Kidney (tissue), 14 donors: ENCODE data around the gene MEDAG. TPM values are rescaled to one million over a fixed set of nuclear protein-coding genes. Genes with fewer than 3 reads are reported as not detected.
"Not testable (repeated sequence)": the region's sequence is repeated elsewhere in the genome, so short reads cannot be mapped to it uniquely, and the experiment has no call there.

Source experiments
- DNase-seq, 5 donors: peaks; one replicate each; pipeline ENCODE4 v3.0.0-alpha.2; 2013 to 2020
- FAIRE-seq: peaks from 2 replicates; lab custom pipeline; 2012; peaks lifted over from hg19 to GRCh38; lab: Jason Lieb, UNC
- H3K27ac ChIP-seq, 2 donors: one replicate each; pipeline ENCODE4 v1.7.0; 2013; ENCODE audit warnings: low read depth in 2 of 2, low read length in 2 of 2, inconsistent platforms in 1 of 2
- H3K27me3 ChIP-seq: one replicate; pipeline ENCODE4 v1.7.1; 2013; ENCODE audit warnings: low read length, inconsistent platforms; ENCODE audit not compliant: control insufficient read depth, insufficient read depth
- H3K36me3 ChIP-seq, 3 donors: one replicate each; pipeline versions ENCODE4 v1.7.0 to v1.7.1; 2013; ENCODE audit warnings: low read length in 3 of 3, control low read depth in 1 of 3, inconsistent platforms in 1 of 3; ENCODE audit not compliant: insufficient read depth in 3 of 3, control insufficient read depth in 2 of 3
- H3K4me1 ChIP-seq, 3 donors: one replicate each; pipeline versions ENCODE4 v1.7.0 to v1.7.1; 2013; ENCODE audit warnings: low read length in 3 of 3, inconsistent platforms in 1 of 3, low read depth in 1 of 3; ENCODE audit not compliant: control insufficient read depth in 2 of 3, insufficient read depth in 2 of 3
- H3K4me3 ChIP-seq, 3 donors: one replicate each; pipeline versions ENCODE4 v1.7.0 to v1.8.1; 2013; ENCODE audit warnings: low read length in 3 of 3, control low read depth in 1 of 3, inconsistent platforms in 1 of 3
- H3K9ac ChIP-seq, 3 donors: one replicate each; pipeline versions ENCODE4 v1.7.0 to v1.7.1; 2013; ENCODE audit warnings: low read length in 3 of 3, control low read depth in 1 of 3, inconsistent platforms in 1 of 3
- H3K9me3 ChIP-seq, 3 donors: one replicate each; pipeline versions ENCODE4 v1.7.0 to v1.7.1; 2013; ENCODE audit warnings: low read length in 3 of 3, control low read depth in 1 of 3, inconsistent platforms in 1 of 3; ENCODE audit not compliant: control insufficient read depth in 2 of 3, insufficient read depth in 1 of 3
- intact Hi-C: fragments of 100-400 bp; cut with DNase I; formaldehyde crosslinking; loops from one replicate; pipeline ENCODE4 v1.11.1; 2022
- polyA plus RNA-seq: library from polyadenylated mRNA; stranded (reverse); fragments of 350-450 nt; fragmentation: Illumina TruSeq; extraction: RNeasy Lipid Tissue Mini Kit (QIAGEN cat#74804); gene quantifications from one replicate; pipeline ENCODE4 v1.2.3, GENCODE V29; 2014; ENCODE audit warnings: low read depth, low replicate concordance; ENCODE audit not compliant: insufficient read depth
- total RNA-seq: library from RNA; stranded (reverse); fragmentation: NEBNext Ultra II Directional; extraction: Animal tissue kit (Norgen Biotek cat#: 25700); gene quantifications from one replicate; pipeline ENCODE4 v1.2.1, GENCODE V29; 2021
- TF ChIP-seq, protein P1 (sequence below): IDR thresholded peaks from 3 replicates; pipeline ENCODE4 v1.5.1; 2012; ENCODE audit warnings: mild to moderate bottlenecking, moderate library complexity, borderline replicate concordance; ENCODE audit not compliant: insufficient read depth; ENCODE audit errors: extremely low read depth
- donor health status: control.
- donor health status: control.
- donor health status: control.
- donor health status: control.
- donor health status: control.
- donor health status: DM: yes; HTN: yes; CAD: no.
- donor health status: Normal renal cell carcinoma (clear cell type).

The MEDAG gene
- total and polyA plus RNA-seq, 2 donors from 2014 or later = 1.0 to 12.1 TPM

DNA sequence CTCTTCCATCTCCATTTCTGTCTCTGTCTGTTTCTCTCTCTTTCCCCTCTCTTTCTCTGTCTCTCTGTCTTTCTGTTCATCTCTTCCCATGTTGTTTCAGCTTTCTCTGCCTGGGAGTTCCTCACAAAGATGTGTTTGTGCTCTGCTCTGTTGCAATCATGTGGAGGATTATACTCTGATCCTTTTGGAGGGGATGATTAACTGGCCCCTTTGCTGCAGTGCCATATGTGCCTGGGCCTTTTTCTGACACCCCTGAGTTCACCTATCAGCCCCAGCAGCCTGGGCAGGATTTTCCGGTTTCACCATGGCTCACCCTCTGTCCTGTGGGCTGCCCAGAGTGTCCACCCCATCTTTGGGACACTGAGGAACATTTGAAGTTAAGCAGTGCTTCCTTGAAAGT lies 17.3 kb downstream of the MEDAG start:
- no peaks in the 10 kb centered on the region for H3K36me3 ChIP-seq
- DNase-seq (no peak), FAIRE-seq (no peak)
- no peaks in the 10 kb centered on the region for H3K4me1 ChIP-seq
- no peaks in the 10 kb centered on the region for H3K27me3 ChIP-seq
- no peaks in the 10 kb centered on the region for H3K9me3 ChIP-seq
- TF ChIP-seq, protein P1, sequence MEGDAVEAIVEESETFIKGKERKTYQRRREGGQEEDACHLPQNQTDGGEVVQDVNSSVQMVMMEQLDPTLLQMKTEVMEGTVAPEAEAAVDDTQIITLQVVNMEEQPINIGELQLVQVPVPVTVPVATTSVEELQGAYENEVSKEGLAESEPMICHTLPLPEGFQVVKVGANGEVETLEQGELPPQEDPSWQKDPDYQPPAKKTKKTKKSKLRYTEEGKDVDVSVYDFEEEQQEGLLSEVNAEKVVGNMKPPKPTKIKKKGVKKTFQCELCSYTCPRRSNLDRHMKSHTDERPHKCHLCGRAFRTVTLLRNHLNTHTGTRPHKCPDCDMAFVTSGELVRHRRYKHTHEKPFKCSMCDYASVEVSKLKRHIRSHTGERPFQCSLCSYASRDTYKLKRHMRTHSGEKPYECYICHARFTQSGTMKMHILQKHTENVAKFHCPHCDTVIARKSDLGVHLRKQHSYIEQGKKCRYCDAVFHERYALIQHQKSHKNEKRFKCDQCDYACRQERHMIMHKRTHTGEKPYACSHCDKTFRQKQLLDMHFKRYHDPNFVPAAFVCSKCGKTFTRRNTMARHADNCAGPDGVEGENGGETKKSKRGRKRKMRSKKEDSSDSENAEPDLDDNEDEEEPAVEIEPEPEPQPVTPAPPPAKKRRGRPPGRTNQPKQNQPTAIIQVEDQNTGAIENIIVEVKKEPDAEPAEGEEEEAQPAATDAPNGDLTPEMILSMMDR = no peak
- H3K27ac ChIP-seq = no peak overlapping the region
- no peak overlapping the region for H3K4me3 ChIP-seq
- no peak overlapping the region for H3K9ac ChIP-seq
- intact Hi-C loops = no loop called here

DNA sequence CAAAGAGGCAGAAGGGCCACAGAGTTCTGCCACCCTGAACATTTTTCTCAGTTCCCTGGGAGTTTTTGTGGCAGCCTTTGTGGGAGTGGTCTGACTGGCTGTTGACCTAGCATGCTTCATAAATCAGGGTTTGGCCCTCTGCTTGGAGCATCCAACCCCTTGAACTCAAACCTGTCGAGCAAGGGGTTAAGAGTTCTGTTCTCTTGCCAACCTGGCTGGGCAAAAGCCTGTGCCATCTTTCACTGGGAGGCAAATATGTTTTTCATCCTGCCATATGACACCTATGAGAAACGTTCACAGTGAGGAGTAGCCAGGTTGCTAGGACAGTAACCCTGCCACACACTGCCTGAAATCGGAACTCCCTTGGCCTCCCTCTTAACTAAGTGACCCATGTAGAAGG lies 18.6 kb downstream of the MEDAG start:
- DNase-seq (peak in 3 of 5 donors; percentile 45 to 66 (median 56)), FAIRE-seq (no peak)
- Histone ChIP-seq H3K27ac (no peak overlapping the region), H3K4me3 (no peak overlapping the region), H3K4me1 (peaks cover 0 to 10% (median 0%) of the 10 kb centered on the region in 3 donors), H3K36me3 (no peaks in the 10 kb centered on the region), H3K9me3 (no peaks in the 10 kb centered on the region), H3K27me3 (no peaks in the 10 kb centered on the region), H3K9ac (no peak overlapping the region)
- TF ChIP-seq, protein P1 = no peak
- intact Hi-C loops = no loop called here

DNA sequence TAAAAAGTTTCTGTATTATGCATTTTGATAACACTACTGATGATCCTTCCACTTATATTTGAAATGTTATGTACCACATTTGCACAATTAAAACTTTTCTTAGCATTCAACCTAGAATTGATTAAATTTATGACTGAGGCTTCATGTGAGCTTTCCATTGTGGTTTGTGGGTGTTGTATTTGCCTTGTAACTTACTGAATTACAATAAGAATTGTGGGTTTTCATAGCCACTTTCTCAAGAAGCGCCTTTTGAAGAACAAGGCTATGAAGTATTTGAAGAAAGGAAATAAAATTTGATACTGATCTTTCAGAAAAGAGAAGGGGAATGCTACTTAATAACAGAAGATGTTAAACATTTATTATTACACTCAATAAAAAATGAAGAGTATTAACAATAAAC lies 19.4 kb downstream of the MEDAG start:
- no peak for DNase-seq
- TF ChIP-seq, protein P1 = no peak
- no peak overlapping the region for H3K9ac ChIP-seq
- H3K36me3 ChIP-seq = no peaks in the 10 kb centered on the region
- intact Hi-C loops = no loop called here
- FAIRE-seq = no peak
- H3K27ac ChIP-seq = no peak overlapping the region
- H3K4me3 ChIP-seq = no peak overlapping the region
- no peaks in the 10 kb centered on the region for H3K27me3 ChIP-seq
- H3K4me1 ChIP-seq = peaks cover 0 to 11% (median 0%) of the 10 kb centered on the region in 3 donors
- no peaks in the 10 kb centered on the region for H3K9me3 ChIP-seq

DNA sequence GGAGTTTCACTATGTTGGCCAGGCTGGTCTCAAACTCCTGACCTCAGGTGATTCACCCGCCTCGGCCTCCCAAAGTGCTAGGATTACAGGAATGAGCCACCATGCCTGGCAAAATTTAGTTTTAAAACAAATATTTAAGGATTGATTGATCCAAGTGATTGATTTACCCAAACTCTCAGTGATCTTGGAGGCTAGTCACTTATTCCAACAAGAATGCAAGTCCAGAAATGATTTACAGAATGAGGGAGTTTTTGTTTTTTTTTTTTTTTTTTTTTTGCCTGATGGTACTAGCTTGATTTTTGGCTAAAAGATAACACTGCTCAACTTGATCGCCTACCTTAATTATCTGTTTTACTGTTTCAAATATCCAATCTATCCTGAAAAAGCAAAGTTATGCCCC lies 20.7 kb downstream of the MEDAG start:
- Histone ChIP-seq H3K27ac (no peak overlapping the region), H3K9me3 (no peaks in the 10 kb centered on the region), H3K4me3 (no peak overlapping the region), H3K9ac (no peak overlapping the region), H3K27me3 (no peaks in the 10 kb centered on the region), H3K36me3 (no peaks in the 10 kb centered on the region), H3K4me1 (peaks cover 0 to 11% (median 0%) of the 10 kb centered on the region in 3 donors)
- no peak for DNase-seq
- intact Hi-C loops = no loop called here
- FAIRE-seq = peak; percentile 42
- TF ChIP-seq, protein P1 = no peak

DNA sequence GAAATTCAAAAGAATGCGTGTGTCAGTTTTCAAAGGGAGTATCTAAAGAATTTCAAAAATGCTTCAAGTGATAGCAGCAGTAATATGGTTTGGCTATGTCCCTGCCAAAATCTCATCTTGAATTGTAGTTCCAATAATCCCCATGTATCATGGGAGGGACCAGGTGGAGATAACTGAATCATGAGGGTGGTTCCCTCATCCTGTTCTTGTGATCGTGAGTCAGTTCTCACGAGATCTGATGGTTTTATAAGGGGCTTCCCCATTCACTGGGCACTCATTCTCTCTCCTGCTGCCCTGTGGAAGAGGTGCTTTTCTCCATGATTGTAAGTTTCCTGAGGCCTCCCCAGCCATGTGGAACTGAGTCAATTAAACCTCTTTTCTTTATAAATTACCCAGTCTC lies 21.1 kb downstream of the MEDAG start:
- DNase-seq = not testable (repeated sequence)

More for the DNA sequence above, 21.1 kb downstream of the MEDAG start:
- FAIRE-seq, intact Hi-C loops, H3K9ac ChIP-seq, H3K27ac ChIP-seq, H3K36me3 ChIP-seq, H3K9me3 ChIP-seq, H3K4me3 ChIP-seq, H3K27me3 ChIP-seq: not testable (repeated sequence)
- peaks cover 0 to 11% (median 0%) of the 10 kb centered on the region in 3 donors for H3K4me1 ChIP-seq
